HepG2 (cell line): ENCODE data around the gene CTSA. TPM values are rescaled to one million over a fixed set of nuclear protein-coding genes. Genes with fewer than 3 reads are reported as not detected.

Experiments
- ERF ChIP-seq: IDR thresholded peaks from 2 replicates; pipeline ENCODE4 v1.6.1; 2018; ENCODE audit warnings: missing biosample characterization, missing genetic modification reagents
- HNRNPLL ChIP-seq: fragments of 200-400 bp; formaldehyde crosslinking; IDR thresholded peaks from 2 replicates; pipeline ENCODE4 v1.6.1; 2017; ENCODE audit warnings: mild to moderate bottlenecking, low read depth, low read length; ENCODE audit not compliant: poor library complexity, severe bottlenecking
- IRF2 ChIP-seq: IDR thresholded peaks from 2 replicates; pipeline ENCODE4 v1.6.1; 2018; ENCODE audit warnings: missing genetic modification reagents, missing compliant biosample characterization
- NR2F1 ChIP-seq, 2 experiments: fragments of 450-650 bp in 1 of 2; formaldehyde crosslinking in 1 of 2; IDR thresholded peaks; 2 replicates each; pipeline versions ENCODE4 v1.5.0 to v1.6.1; 2016 to 2020; ENCODE audit warnings: mild to moderate bottlenecking in 1 of 2, missing compliant biosample characterization in 1 of 2, missing genetic modification reagents in 1 of 2, moderate library complexity in 1 of 2
- SALL1 ChIP-seq: sonication (generic); formaldehyde crosslinking; IDR thresholded peaks from 2 replicates; pipeline ENCODE4 v1.8.0; 2022; ENCODE audit warnings: mild to moderate bottlenecking, missing genetic modification reagents
- SP1 ChIP-seq, 2 experiments: fragments of 450-650 bp in 1 of 2; sonication (generic) in 1 of 2; formaldehyde crosslinking in 1 of 2; IDR thresholded peaks; 2 replicates each; pipeline versions ENCODE4 v1.4.0 to v1.6.1; 2016 to 2020; ENCODE audit warnings: missing genetic modification reagents in 1 of 2
- TBX2 ChIP-seq: sonication (generic); formaldehyde crosslinking; IDR thresholded peaks from 2 replicates; pipeline ENCODE4 v1.5.0; 2020; ENCODE audit warnings: missing genetic modification reagents, mild to moderate bottlenecking, borderline replicate concordance
- ZKSCAN1 ChIP-seq: fragments of 150-350 bp; IDR thresholded peaks from 2 replicates; pipeline ENCODE4 v1.6.1; 2014; ENCODE audit warnings: low read length
- ZNF337 ChIP-seq: sonication (generic); formaldehyde crosslinking; IDR thresholded peaks from 2 replicates; pipeline ENCODE4 v1.5.1; 2020; ENCODE audit warnings: missing genetic modification reagents, low read depth, mild to moderate bottlenecking, borderline replicate concordance
- ZNF510 ChIP-seq: sonication (generic); formaldehyde crosslinking; IDR thresholded peaks from 2 replicates; pipeline ENCODE4 v1.4.0; 2020; ENCODE audit warnings: low read depth, mild to moderate bottlenecking, missing genetic modification reagents
- ZNF558 ChIP-seq: sonication (generic); formaldehyde crosslinking; IDR thresholded peaks from 2 replicates; pipeline ENCODE4 v1.9.0; 2022; ENCODE audit warnings: mild to moderate bottlenecking, missing genetic modification reagents, borderline replicate concordance
- ZNF749 ChIP-seq: sonication (generic); formaldehyde crosslinking; IDR thresholded peaks from 2 replicates; pipeline ENCODE4 v1.8.0; 2022; ENCODE audit warnings: mild to moderate bottlenecking, missing genetic modification reagents, moderate library complexity, borderline replicate concordance
- ZSCAN20 ChIP-seq: sonication (generic); formaldehyde crosslinking; IDR thresholded peaks from 2 replicates; pipeline ENCODE4 v1.4.0; 2020; ENCODE audit warnings: missing genetic modification reagents, mild to moderate bottlenecking, borderline replicate concordance
- ZSCAN25 ChIP-seq: sonication (generic); formaldehyde crosslinking; IDR thresholded peaks from 2 replicates; pipeline ENCODE4 v1.8.0; 2022; ENCODE audit warnings: mild to moderate bottlenecking, missing genetic modification reagents
- polyA plus RNA-seq, 8 experiments: library from polyadenylated mRNA; depleted of rRNA in 3 of 8; stranded (reverse) in 7 of 8; unstranded in 1 of 8; fragments of >200 nt; fragmentation: Illumina TruSeq in 4 of 8; extraction: Trizol in 4 of 8; gene quantifications; 2 replicates each; pipeline versions ENCODE4 v1.2.1 to v1.2.3, GENCODE V29; 2011 to 2016; ENCODE audit warnings: low read depth in 4 of 8, missing spikeins in 1 of 8, mixed read lengths in 1 of 8; ENCODE audit not compliant: insufficient read depth in 1 of 8
- total RNA-seq, 5 experiments: library from RNA; depleted of rRNA; stranded (reverse); fragments of >200 nt; fragmentation: Illumina TruSeq; extraction: Trizol; gene quantifications; 2 replicates each; pipeline ENCODE4 v1.2.3, GENCODE V29; 2016; ENCODE audit warnings: low read depth in 1 of 5
- TF ChIP-seq, protein P1 (sequence below): sonication (generic); formaldehyde crosslinking; IDR thresholded peaks from 2 replicates; pipeline ENCODE4 v1.4.0; 2020; ENCODE audit warnings: missing genetic modification reagents, borderline replicate concordance
- TF ChIP-seq, protein P2 (sequence below): sonication (generic); formaldehyde crosslinking; IDR thresholded peaks from 2 replicates; pipeline ENCODE4 v1.4.0; 2020; ENCODE audit warnings: missing genetic modification reagents
- TF ChIP-seq, protein P3 (sequence below): sonication (generic); formaldehyde crosslinking; IDR thresholded peaks from 2 replicates; pipeline ENCODE4 v1.5.0; 2020; ENCODE audit warnings: missing genetic modification reagents
- TF ChIP-seq, protein P4 (sequence below): sonication (generic); formaldehyde crosslinking; IDR thresholded peaks from 2 replicates; pipeline ENCODE4 v1.5.0; 2020; ENCODE audit warnings: missing genetic modification reagents
- TF ChIP-seq, protein P5 (sequence below): sonication (generic); formaldehyde crosslinking; conservative IDR thresholded peaks from 2 replicates; pipeline ENCODE4 v1.4.0; 2020; ENCODE audit warnings: mild to moderate bottlenecking, missing genetic modification reagents, moderate library complexity

Gene CTSA
- total and polyA plus RNA-seq, 2 of the 13 experiments (the other 11 are each of a cell fraction or from before 2014, with no cell fraction given): 202 to 231 TPM

DNA sequence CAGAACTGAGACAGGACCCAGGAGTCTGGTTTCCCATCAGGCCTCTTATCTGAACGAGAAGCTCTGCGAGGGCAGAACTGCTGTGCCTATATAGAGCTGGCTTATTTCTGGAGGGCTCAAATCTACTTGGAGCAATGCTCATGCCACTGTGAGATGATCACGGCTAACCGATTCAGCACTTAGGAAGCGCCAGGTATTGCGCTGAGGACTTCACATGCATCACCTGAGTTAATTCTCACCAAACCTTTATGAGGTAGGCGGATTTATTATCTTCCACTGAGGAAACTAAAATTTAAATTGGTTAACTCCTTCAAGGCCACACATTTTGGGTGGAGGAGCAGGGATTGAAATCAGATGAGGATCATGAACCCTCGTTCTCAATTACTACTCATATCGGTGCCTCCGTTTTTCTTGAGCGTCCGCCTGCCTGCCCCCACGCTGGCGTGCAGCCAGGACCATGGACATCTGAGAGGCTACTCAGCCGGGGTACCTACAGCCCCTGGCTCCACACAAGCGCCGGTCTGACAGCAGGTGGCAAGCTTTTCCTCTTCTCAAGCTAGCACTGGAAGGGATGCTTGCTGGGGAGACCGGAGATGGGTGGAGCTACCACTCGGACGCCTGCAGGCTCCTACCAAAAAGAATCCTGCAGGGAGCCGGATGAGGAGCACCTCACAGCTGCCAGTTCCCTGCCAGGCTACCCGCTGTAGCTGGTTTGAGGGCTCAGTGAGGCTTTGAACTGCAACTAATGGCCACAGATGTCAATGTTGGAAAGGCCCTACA is 42.3 kb downstream of the CTSA start (continued):
- TF ChIP-seq, protein P1, sequence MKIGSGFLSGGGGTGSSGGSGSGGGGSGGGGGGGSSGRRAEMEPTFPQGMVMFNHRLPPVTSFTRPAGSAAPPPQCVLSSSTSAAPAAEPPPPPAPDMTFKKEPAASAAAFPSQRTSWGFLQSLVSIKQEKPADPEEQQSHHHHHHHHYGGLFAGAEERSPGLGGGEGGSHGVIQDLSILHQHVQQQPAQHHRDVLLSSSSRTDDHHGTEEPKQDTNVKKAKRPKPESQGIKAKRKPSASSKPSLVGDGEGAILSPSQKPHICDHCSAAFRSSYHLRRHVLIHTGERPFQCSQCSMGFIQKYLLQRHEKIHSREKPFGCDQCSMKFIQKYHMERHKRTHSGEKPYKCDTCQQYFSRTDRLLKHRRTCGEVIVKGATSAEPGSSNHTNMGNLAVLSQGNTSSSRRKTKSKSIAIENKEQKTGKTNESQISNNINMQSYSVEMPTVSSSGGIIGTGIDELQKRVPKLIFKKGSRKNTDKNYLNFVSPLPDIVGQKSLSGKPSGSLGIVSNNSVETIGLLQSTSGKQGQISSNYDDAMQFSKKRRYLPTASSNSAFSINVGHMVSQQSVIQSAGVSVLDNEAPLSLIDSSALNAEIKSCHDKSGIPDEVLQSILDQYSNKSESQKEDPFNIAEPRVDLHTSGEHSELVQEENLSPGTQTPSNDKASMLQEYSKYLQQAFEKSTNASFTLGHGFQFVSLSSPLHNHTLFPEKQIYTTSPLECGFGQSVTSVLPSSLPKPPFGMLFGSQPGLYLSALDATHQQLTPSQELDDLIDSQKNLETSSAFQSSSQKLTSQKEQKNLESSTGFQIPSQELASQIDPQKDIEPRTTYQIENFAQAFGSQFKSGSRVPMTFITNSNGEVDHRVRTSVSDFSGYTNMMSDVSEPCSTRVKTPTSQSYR (CRISPR knock-in tag): peak; percentile 76; the same call in 1 of the 2 replicates
- peak; percentile 82; the same call in 1 of the 2 replicates for TF ChIP-seq ERF (CRISPR knock-in tag)
- TF ChIP-seq, protein P2, sequence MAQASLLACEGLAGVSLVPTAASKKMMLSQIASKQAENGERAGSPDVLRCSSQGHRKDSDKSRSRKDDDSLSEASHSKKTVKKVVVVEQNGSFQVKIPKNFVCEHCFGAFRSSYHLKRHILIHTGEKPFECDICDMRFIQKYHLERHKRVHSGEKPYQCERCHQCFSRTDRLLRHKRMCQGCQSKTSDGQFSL (CRISPR knock-in tag): no peak
- TF ChIP-seq, protein P3, sequence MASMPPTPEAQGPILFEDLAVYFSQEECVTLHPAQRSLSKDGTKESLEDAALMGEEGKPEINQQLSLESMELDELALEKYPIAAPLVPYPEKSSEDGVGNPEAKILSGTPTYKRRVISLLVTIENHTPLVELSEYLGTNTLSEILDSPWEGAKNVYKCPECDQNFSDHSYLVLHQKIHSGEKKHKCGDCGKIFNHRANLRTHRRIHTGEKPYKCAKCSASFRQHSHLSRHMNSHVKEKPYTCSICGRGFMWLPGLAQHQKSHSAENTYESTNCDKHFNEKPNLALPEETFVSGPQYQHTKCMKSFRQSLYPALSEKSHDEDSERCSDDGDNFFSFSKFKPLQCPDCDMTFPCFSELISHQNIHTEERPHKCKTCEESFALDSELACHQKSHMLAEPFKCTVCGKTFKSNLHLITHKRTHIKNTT (CRISPR knock-in tag): no peak
- TF ChIP-seq ZNF749 (CRISPR knock-in tag): no peak
- peak; percentile 18 to 47; a peak in 1 of 4 replicates for TF ChIP-seq NR2F1 (CRISPR knock-in tag; IDR thresholded peaks at IDR 0.05)
- TF ChIP-seq ZNF558 (CRISPR knock-in tag): peak; percentile 43; the same call in 1 of the 2 replicates
- peak; percentile 85 for TF ChIP-seq SALL1 (CRISPR knock-in tag)
- TF ChIP-seq ZSCAN25: peak; percentile 60; the same call in 1 of the 2 replicates
- TF ChIP-seq ZSCAN20 (CRISPR knock-in tag): peak; percentile 74; the same call in 1 of the 2 replicates
- TF ChIP-seq SP1 (IDR thresholded peaks at IDR 0.05): no peak
- peak; percentile 14 for TF ChIP-seq SP1 (CRISPR knock-in tag; IDR thresholded peaks at IDR 0.05)
- TF ChIP-seq HNRNPLL: no peak
- no peak for TF ChIP-seq ZNF337 (CRISPR knock-in tag)
- TF ChIP-seq, protein P4, sequence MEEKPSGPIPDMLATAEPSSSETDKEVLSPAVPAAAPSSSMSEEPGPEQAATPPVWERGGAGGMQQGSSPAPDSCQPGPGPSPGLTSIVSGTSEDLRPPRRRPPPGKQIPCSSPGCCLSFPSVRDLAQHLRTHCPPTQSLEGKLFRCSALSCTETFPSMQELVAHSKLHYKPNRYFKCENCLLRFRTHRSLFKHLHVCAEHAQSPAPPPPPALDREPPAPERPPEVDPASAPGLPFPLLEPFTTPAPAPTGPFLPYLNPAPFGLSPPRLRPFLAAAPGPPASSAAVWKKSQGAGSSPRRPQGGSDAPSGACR (CRISPR knock-in tag): peak; percentile 20; the same call in 1 of the 2 replicates
- TF ChIP-seq ZKSCAN1: no peak
- TF ChIP-seq, protein P5, sequence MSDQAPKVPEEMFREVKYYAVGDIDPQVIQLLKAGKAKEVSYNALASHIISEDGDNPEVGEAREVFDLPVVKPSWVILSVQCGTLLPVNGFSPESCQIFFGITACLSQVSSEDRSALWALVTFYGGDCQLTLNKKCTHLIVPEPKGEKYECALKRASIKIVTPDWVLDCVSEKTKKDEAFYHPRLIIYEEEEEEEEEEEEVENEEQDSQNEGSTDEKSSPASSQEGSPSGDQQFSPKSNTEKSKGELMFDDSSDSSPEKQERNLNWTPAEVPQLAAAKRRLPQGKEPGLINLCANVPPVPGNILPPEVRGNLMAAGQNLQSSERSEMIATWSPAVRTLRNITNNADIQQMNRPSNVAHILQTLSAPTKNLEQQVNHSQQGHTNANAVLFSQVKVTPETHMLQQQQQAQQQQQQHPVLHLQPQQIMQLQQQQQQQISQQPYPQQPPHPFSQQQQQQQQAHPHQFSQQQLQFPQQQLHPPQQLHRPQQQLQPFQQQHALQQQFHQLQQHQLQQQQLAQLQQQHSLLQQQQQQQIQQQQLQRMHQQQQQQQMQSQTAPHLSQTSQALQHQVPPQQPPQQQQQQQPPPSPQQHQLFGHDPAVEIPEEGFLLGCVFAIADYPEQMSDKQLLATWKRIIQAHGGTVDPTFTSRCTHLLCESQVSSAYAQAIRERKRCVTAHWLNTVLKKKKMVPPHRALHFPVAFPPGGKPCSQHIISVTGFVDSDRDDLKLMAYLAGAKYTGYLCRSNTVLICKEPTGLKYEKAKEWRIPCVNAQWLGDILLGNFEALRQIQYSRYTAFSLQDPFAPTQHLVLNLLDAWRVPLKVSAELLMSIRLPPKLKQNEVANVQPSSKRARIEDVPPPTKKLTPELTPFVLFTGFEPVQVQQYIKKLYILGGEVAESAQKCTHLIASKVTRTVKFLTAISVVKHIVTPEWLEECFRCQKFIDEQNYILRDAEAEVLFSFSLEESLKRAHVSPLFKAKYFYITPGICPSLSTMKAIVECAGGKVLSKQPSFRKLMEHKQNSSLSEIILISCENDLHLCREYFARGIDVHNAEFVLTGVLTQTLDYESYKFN: peak; percentile 54; the same call in 1 of the 2 replicates
- TF ChIP-seq TBX2 (CRISPR knock-in tag): peak; percentile 37; the same call in 1 of the 2 replicates
- TF ChIP-seq ZNF510 (CRISPR knock-in tag): 0 out of 2 replicates have a peak, but pooled peaks have one; percentile 21
- peak; percentile 30; the same call in 1 of the 2 replicates for TF ChIP-seq IRF2
